ENCODE data around the gene RNF10.

- TF ChIP-seq CTCF (IDR thresholded peaks at IDR 0.05; ENCODE audit: poor library complexity) = no peak
- no peak for TF ChIP-seq EZH2 (IDR thresholded peaks at IDR 0.05; ENCODE audit: borderline replicate concordance)
Measured at GRCh38 chr12:120542166-120542565, 8.0 kb downstream of the RNF10 start.

Data from hepatocyte (in vitro differentiated cells).